HEK293 (cell line): Measurements from ENCODE around the gene LINGO1.

ENCODE experiments used
- CTCF ChIA-PET: fragments of 350-600 bp; formaldehyde crosslinking; extraction: SDS; loops from one replicate; lab custom pipeline; 2021; ENCODE audit warnings: antibody characterized with exemption; lab: Yijun Ruan, JAX
- POLR2A ChIA-PET: fragments of 300-600 bp; formaldehyde crosslinking; extraction: SDS; loops from one replicate; lab custom pipeline; 2020; ENCODE audit warnings: antibody characterized with exemption, inconsistent platforms; lab: Yijun Ruan, JAX
- H3K27ac ChIP-seq: fragments of 200-500 bp; sonication (Bioruptor generic); 2 replicates; pipeline ENCODE4 v1.5.1; 2014; ENCODE audit warnings: low read depth, low read length, control low read depth, inconsistent platforms; ENCODE audit errors: extremely low read depth
- H3K36me3 ChIP-seq, 2 experiments: fragments of 200-500 bp in 1 of 2; sonication (Bioruptor generic) in 1 of 2; 1 replicate in 1 of 2; 2 replicates in 1 of 2; pipeline ENCODE4 v1.5.1; 2014 to 2017; ENCODE audit warnings: inconsistent platforms in 2 of 2, low read length in 2 of 2; ENCODE audit not compliant: control insufficient read depth in 2 of 2, insufficient read depth in 1 of 2
- H3K4me1 ChIP-seq: fragments of 200-500 bp; sonication (Bioruptor generic); 2 replicates; pipeline ENCODE4 v1.5.1; 2014; ENCODE audit warnings: mild to moderate bottlenecking, low read length, inconsistent platforms; ENCODE audit not compliant: control insufficient read depth, insufficient read depth
- H3K4me3 ChIP-seq: 2 replicates; pipeline ENCODE4 v1.5.1; 2011; ENCODE audit warnings: low read depth, mild to moderate bottlenecking, control low read depth, low read length, moderate library complexity
- H3K9me3 ChIP-seq: fragments of 200-500 bp; sonication (Bioruptor generic); 2 replicates; pipeline ENCODE4 v1.5.1; 2014; ENCODE audit warnings: low read depth, low read length, inconsistent platforms; ENCODE audit not compliant: control insufficient read depth, insufficient read depth
- GLI4 ChIP-seq: fragments of 450-650 bp; formaldehyde crosslinking; IDR thresholded peaks from 2 replicates; pipeline ENCODE4 v1.5.1; 2016; ENCODE audit warnings: missing biosample characterization, missing genetic modification characterization
- GLIS1 ChIP-seq: fragments of 450-650 bp; formaldehyde crosslinking; IDR thresholded peaks from 2 replicates; pipeline ENCODE4 v1.5.1; 2016; ENCODE audit warnings: missing biosample characterization, missing genetic modification characterization
- MZF1 ChIP-seq: fragments of 450-650 bp; formaldehyde crosslinking; IDR thresholded peaks from 2 replicates; pipeline ENCODE4 v1.5.1; 2017; ENCODE audit warnings: missing biosample characterization, missing genetic modification characterization, borderline replicate concordance
- OVOL3 ChIP-seq: fragments of 450-650 bp; formaldehyde crosslinking; IDR thresholded peaks from 2 replicates; pipeline ENCODE4 v1.5.1; 2016; ENCODE audit warnings: missing biosample characterization, missing genetic modification characterization
- PRDM1 ChIP-seq: fragments of 450-650 bp; formaldehyde crosslinking; IDR thresholded peaks from 2 replicates; pipeline ENCODE4; 2016; ENCODE audit warnings: missing biosample characterization, missing genetic modification characterization
- REPIN1 ChIP-seq: fragments of 450-650 bp; formaldehyde crosslinking; IDR thresholded peaks from 2 replicates; pipeline ENCODE4 v1.5.1; 2017; ENCODE audit warnings: missing biosample characterization, missing genetic modification characterization, low read depth
- SP2 ChIP-seq: fragments of 450-650 bp; formaldehyde crosslinking; IDR thresholded peaks from 2 replicates; pipeline ENCODE4 v1.5.1; 2016; ENCODE audit warnings: missing biosample characterization, missing genetic modification characterization
- ZFP37 ChIP-seq: fragments of 450-650 bp; formaldehyde crosslinking; IDR thresholded peaks from 2 replicates; pipeline ENCODE4 v1.5.1; 2016; ENCODE audit warnings: missing biosample characterization, missing genetic modification characterization
- ZIC2 ChIP-seq: fragments of 450-650 bp; formaldehyde crosslinking; IDR thresholded peaks from 2 replicates; pipeline ENCODE4 v1.5.1; 2016; ENCODE audit warnings: missing biosample characterization, missing genetic modification characterization
- ZNF221 ChIP-seq: fragments of 450-650 bp; formaldehyde crosslinking; IDR thresholded peaks from 2 replicates; pipeline ENCODE4 v1.5.1; 2017; ENCODE audit warnings: missing biosample characterization, missing genetic modification characterization, borderline replicate concordance
- ZNF239 ChIP-seq: fragments of 450-650 bp; formaldehyde crosslinking; IDR thresholded peaks from 2 replicates; pipeline ENCODE4 v1.5.1; 2016; ENCODE audit warnings: missing biosample characterization, missing genetic modification characterization
- ZNF292 ChIP-seq: fragments of 450-650 bp; formaldehyde crosslinking; IDR thresholded peaks from 2 replicates; pipeline ENCODE4 v1.5.1; 2016; ENCODE audit warnings: low read depth, missing biosample characterization, missing genetic modification characterization, borderline replicate concordance
- ZNF311 ChIP-seq: fragments of 450-650 bp; formaldehyde crosslinking; IDR thresholded peaks from 2 replicates; pipeline ENCODE4 v1.5.1; 2017; ENCODE audit warnings: missing biosample characterization, missing genetic modification characterization, borderline replicate concordance
- ZNF341 ChIP-seq: fragments of 450-650 bp; formaldehyde crosslinking; IDR thresholded peaks from 2 replicates; pipeline ENCODE4; 2016; ENCODE audit warnings: low read depth, missing biosample characterization, missing genetic modification characterization
- ZNF664 ChIP-seq: fragments of 450-650 bp; formaldehyde crosslinking; IDR thresholded peaks from 2 replicates; pipeline ENCODE4 v1.5.1; 2016; ENCODE audit warnings: missing biosample characterization, missing genetic modification characterization
- ZNF777 ChIP-seq: fragments of 450-650 bp; formaldehyde crosslinking; IDR thresholded peaks from 2 replicates; pipeline ENCODE4 v1.5.1; 2017; ENCODE audit warnings: missing biosample characterization, missing genetic modification characterization, borderline replicate concordance
- TF ChIP-seq, protein P1 (sequence below): fragments of 450-650 bp; formaldehyde crosslinking; IDR thresholded peaks from 2 replicates; pipeline ENCODE4 v1.5.1; 2016; ENCODE audit warnings: missing biosample characterization, missing genetic modification characterization
- TF ChIP-seq, protein P2 (sequence below): fragments of 450-650 bp; formaldehyde crosslinking; IDR thresholded peaks from 2 replicates; pipeline ENCODE4 v1.5.1; 2016; ENCODE audit warnings: missing biosample characterization, missing genetic modification characterization
- TF ChIP-seq, protein P3 (sequence below): fragments of 450-650 bp; formaldehyde crosslinking; IDR thresholded peaks from 2 replicates; pipeline ENCODE4 v1.5.1; 2016; ENCODE audit warnings: missing biosample characterization, missing genetic modification characterization, low read depth
- TF ChIP-seq, protein P4 (sequence below): fragments of 450-650 bp; formaldehyde crosslinking; IDR thresholded peaks from 2 replicates; pipeline ENCODE4 v1.5.1; 2016; ENCODE audit warnings: missing biosample characterization, missing genetic modification characterization, borderline replicate concordance
- TF ChIP-seq, protein P5 (sequence below): fragments of 450-650 bp; formaldehyde crosslinking; IDR thresholded peaks from 2 replicates; pipeline ENCODE4 v1.5.1; 2016; ENCODE audit warnings: missing biosample characterization, missing genetic modification characterization

LINGO1 gene

DNA sequence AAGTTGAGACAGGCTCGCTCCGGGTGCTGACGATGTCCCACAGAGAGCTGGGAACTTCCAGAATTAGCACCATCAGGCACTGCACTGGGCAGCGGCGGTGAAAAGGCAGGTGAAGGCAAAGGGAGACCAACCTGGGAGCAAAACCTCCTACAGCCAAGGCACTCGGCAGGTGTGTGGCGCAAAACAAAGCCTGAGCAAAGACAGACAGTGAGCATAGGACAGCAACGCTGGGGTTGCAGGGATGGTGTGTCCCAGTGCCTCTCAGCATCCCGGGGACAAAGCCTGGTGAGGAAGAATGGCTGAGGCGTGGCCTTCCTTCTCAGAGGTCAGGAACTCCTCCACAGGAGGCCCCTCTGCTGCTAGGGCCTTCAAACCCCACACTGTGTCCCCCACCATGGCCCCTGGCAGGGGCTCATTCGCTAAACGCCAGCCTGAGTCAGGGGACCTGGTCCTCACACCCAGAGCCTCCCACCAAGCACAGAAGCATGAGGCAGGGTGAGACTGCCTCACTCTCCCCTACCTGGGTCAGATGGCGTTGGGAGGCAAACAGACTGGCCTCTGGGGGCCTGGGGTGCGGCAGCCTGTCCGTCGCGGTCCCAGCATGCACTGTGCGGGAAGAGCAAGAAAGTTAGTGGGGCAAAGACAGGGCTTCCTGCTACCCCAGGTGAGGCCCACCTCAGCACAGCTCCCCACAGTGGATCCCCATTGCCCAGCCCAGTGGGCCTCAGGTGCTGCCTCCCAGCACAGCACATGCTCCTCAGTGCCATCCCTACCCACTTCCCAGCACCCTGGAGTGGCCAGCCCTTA lies 44.1 kb upstream of the LINGO1 start:
- Histone ChIP-seq H3K36me3 (no peaks in the 10 kb centered on the region), H3K9me3 (no peaks in the 10 kb centered on the region), H3K4me3 (no peak overlapping the region), H3K27ac (no peak overlapping the region), H3K4me1 (no peaks in the 10 kb centered on the region)
- CTCF ChIA-PET, result interaction anchor here (0.8 to 1.5 kb wide), 2 partner anchors 16 to 108 kb away, joined by 3 read pairs; no protein-coding TSS in a partner anchor
- POLR2A ChIA-PET, result no interaction called here
- 0 out of 2 replicates have a peak, but pooled peaks have one; percentile 29 for TF ChIP-seq GLI4 (tag by site-specific recombination)
- TF ChIP-seq ZNF341 (tag by site-specific recombination), result no peak
- TF ChIP-seq ZNF777 (tag by site-specific recombination), result no peak
- TF ChIP-seq PRDM1, result no peak
- TF ChIP-seq, protein P1, sequence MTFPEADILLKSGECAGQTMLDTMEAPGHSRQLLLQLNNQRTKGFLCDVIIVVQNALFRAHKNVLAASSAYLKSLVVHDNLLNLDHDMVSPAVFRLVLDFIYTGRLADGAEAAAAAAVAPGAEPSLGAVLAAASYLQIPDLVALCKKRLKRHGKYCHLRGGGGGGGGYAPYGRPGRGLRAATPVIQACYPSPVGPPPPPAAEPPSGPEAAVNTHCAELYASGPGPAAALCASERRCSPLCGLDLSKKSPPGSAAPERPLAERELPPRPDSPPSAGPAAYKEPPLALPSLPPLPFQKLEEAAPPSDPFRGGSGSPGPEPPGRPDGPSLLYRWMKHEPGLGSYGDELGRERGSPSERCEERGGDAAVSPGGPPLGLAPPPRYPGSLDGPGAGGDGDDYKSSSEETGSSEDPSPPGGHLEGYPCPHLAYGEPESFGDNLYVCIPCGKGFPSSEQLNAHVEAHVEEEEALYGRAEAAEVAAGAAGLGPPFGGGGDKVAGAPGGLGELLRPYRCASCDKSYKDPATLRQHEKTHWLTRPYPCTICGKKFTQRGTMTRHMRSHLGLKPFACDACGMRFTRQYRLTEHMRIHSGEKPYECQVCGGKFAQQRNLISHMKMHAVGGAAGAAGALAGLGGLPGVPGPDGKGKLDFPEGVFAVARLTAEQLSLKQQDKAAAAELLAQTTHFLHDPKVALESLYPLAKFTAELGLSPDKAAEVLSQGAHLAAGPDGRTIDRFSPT (tag by site-specific recombination), result no peak
- TF ChIP-seq, protein P2, sequence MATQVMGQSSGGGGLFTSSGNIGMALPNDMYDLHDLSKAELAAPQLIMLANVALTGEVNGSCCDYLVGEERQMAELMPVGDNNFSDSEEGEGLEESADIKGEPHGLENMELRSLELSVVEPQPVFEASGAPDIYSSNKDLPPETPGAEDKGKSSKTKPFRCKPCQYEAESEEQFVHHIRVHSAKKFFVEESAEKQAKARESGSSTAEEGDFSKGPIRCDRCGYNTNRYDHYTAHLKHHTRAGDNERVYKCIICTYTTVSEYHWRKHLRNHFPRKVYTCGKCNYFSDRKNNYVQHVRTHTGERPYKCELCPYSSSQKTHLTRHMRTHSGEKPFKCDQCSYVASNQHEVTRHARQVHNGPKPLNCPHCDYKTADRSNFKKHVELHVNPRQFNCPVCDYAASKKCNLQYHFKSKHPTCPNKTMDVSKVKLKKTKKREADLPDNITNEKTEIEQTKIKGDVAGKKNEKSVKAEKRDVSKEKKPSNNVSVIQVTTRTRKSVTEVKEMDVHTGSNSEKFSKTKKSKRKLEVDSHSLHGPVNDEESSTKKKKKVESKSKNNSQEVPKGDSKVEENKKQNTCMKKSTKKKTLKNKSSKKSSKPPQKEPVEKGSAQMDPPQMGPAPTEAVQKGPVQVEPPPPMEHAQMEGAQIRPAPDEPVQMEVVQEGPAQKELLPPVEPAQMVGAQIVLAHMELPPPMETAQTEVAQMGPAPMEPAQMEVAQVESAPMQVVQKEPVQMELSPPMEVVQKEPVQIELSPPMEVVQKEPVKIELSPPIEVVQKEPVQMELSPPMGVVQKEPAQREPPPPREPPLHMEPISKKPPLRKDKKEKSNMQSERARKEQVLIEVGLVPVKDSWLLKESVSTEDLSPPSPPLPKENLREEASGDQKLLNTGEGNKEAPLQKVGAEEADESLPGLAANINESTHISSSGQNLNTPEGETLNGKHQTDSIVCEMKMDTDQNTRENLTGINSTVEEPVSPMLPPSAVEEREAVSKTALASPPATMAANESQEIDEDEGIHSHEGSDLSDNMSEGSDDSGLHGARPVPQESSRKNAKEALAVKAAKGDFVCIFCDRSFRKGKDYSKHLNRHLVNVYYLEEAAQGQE (tag by site-specific recombination), result no peak
- no peak for TF ChIP-seq SP2
- TF ChIP-seq ZNF221, result no peak
- TF ChIP-seq, protein P3, sequence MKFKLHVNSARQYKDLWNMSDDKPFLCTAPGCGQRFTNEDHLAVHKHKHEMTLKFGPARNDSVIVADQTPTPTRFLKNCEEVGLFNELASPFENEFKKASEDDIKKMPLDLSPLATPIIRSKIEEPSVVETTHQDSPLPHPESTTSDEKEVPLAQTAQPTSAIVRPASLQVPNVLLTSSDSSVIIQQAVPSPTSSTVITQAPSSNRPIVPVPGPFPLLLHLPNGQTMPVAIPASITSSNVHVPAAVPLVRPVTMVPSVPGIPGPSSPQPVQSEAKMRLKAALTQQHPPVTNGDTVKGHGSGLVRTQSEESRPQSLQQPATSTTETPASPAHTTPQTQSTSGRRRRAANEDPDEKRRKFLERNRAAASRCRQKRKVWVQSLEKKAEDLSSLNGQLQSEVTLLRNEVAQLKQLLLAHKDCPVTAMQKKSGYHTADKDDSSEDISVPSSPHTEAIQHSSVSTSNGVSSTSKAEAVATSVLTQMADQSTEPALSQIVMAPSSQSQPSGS (tag by site-specific recombination), result no peak
- TF ChIP-seq ZIC2 (tag by site-specific recombination), result peak; percentile 69
- no peak for TF ChIP-seq REPIN1 (tag by site-specific recombination)
- no peak for TF ChIP-seq ZNF311
- TF ChIP-seq GLIS1, result peak; percentile 68

DNA sequence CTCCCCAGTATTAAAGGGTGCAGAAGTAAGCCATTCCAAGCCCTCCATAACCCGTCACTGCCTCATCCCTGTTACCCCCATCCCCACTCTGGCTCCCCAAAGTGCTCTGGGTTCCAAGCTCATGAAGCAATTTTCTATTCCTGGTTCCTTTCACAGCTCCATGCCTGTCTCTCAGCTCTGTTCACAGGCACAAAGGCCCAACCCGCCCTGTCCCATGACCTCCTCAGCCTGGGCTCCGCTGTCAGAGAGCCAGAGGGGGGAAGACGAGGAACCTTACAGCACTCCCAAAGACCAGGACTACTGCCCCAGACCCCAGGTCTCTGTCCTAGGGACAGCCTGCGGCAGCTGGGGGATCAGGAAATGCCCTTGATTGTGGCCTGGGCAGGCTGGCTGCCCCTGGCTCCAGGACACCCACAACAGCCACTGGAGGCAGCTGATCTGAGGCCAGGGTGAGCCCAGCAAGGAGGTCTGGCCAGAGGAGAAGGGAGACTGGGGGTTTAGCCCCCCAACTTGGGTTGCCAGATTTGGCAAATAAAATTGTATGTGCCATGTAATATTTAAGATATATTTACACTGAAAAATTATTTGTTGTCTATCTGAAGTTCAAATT lies 43.2 kb upstream of the LINGO1 start:
- no peaks in the 10 kb centered on the region for H3K36me3 ChIP-seq
- H3K27ac ChIP-seq, result no peak overlapping the region
- ChIA-PET CTCF (interaction anchor here (0.7 to 1.5 kb wide), 3 partner anchors 16 to 109 kb away, joined by 3 read pairs; no protein-coding TSS in a partner anchor), POLR2A (no interaction called here)
- H3K4me3 ChIP-seq, result no peak overlapping the region
- H3K4me1 ChIP-seq, result no peaks in the 10 kb centered on the region
- no peaks in the 10 kb centered on the region for H3K9me3 ChIP-seq
- TF ChIP-seq ZNF664 (tag by site-specific recombination) (no peak), ZFP37 (tag by site-specific recombination) (no peak), MZF1 (tag by site-specific recombination) (no peak), ZNF292 (no peak), ZNF239 (tag by site-specific recombination) (no peak), OVOL3 (no peak)
- TF ChIP-seq, protein P4, sequence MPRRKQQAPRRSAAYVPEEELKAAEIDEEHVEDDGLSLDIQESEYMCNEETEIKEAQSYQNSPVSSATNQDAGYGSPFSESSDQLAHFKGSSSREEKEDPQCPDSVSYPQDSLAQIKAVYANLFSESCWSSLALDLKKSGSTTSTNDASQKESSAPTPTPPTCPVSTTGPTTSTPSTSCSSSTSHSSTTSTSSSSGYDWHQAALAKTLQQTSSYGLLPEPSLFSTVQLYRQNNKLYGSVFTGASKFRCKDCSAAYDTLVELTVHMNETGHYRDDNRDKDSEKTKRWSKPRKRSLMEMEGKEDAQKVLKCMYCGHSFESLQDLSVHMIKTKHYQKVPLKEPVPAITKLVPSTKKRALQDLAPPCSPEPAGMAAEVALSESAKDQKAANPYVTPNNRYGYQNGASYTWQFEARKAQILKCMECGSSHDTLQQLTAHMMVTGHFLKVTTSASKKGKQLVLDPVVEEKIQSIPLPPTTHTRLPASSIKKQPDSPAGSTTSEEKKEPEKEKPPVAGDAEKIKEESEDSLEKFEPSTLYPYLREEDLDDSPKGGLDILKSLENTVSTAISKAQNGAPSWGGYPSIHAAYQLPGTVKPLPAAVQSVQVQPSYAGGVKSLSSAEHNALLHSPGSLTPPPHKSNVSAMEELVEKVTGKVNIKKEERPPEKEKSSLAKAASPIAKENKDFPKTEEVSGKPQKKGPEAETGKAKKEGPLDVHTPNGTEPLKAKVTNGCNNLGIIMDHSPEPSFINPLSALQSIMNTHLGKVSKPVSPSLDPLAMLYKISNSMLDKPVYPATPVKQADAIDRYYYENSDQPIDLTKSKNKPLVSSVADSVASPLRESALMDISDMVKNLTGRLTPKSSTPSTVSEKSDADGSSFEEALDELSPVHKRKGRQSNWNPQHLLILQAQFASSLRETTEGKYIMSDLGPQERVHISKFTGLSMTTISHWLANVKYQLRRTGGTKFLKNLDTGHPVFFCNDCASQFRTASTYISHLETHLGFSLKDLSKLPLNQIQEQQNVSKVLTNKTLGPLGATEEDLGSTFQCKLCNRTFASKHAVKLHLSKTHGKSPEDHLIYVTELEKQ (tag by site-specific recombination), result no peak
- TF ChIP-seq, protein P5, sequence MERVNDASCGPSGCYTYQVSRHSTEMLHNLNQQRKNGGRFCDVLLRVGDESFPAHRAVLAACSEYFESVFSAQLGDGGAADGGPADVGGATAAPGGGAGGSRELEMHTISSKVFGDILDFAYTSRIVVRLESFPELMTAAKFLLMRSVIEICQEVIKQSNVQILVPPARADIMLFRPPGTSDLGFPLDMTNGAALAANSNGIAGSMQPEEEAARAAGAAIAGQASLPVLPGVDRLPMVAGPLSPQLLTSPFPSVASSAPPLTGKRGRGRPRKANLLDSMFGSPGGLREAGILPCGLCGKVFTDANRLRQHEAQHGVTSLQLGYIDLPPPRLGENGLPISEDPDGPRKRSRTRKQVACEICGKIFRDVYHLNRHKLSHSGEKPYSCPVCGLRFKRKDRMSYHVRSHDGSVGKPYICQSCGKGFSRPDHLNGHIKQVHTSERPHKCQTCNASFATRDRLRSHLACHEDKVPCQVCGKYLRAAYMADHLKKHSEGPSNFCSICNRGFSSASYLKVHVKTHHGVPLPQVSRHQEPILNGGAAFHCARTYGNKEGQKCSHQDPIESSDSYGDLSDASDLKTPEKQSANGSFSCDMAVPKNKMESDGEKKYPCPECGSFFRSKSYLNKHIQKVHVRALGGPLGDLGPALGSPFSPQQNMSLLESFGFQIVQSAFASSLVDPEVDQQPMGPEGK (tag by site-specific recombination), result no peak
